GF-D8 (cell line): ENCODE measurements around the gene TMEM63B.
"Not testable (repeated sequence)": the region's sequence is repeated elsewhere in the genome, so short reads cannot be mapped to it uniquely, and the experiment has no call there.

Experiments used
- DNase-seq: peaks from one replicate; lab custom pipeline; 2025; lab: John Stamatoyannopoulos, UW

The TMEM63B gene

GRCh38 chr6:44172731-44173500 lies 45.6 kb downstream of the TMEM63B start:
- DNase-seq: peak; percentile 17

GRCh38 chr6:44176130-44176761 lies 48.9 kb downstream of the TMEM63B start:
- no peak for DNase-seq

GRCh38 chr6:44176762-44177509 lies 49.6 kb downstream of the TMEM63B start:
- DNase-seq: peak; percentile 21

DNA sequence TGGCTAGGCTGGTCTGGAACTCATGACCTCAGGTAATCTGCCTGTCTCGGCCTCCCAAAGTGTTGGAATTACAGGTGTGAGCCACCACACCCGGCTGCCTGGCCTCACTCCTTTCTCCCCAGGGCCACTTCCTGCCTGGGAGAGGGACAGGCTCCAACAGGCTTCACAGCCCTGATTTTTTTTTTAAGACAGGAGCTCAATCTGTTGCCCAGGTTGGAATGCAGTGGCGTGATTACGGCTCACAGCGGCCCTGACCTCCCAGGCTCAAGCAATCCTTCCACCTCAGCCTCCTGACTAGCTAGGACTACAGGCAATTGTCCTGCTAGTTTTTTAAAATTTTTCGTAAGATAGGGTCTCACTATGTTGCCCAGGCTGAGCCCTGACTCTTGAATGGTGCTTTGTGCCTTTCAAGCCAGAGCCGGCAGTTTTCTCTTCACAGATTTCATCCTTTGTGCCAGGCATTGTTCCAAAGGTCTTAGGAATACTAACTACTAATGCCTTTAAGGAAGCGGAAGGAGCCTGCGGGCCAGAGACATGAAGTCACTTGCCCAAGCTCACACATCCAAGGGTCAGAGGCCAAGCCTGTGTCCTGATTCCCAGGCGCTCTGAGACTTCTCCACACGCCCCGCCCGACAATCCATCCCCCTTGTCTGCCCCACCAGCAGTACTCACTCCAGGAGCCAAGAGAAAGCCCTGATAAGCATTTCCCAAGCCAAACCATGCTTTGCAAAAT lies 50.5 kb downstream of the TMEM63B start:
- no peak for DNase-seq

- DNase-seq: no peak
These were observed 51.2 kb downstream of the TMEM63B start for GRCh38 chr6:44178424-44179071.

DNA sequence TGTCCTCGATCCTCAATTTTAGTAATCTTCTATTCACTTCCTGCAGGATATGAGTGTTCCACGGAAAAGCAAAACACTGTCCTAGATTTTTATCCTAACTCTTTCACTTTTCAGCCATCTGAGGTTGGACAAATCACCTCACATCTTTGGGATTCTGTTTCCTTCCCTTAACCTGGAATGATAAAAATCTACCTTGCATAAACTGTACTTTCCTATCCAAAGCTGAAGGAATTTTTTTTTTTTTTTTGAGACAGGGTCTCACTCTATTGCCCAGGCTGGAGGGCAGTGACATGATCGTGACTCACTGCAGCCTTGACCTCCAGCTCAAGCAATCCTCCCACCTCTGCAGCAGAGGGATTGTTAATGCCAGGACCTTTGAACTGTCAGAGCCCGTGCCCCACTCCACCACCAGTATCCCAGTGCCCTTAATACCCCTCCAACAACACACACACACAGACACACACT lies 51.8 kb downstream of the TMEM63B start:
- no peak for DNase-seq

DNA sequence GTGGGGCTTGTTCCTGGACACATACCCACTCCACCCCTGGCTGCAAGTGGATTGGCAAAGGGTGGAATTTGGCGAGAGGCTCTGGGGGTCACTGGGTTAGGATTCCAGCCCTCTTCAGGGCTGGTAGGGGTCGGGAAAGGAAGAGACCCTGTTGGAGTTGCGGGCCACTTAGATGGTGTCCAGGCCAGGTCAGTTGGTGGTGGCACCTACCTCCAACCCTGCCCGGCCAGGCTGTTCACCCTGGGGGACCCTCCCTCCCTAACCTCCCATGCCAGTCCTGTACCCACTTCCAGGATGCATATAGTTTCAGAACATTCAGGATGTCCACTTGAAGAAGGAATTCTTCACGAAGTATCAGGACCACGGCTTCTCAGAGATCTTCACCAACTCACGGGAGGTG lies 52.3 kb downstream of the TMEM63B start:
- DNase-seq: no peak

DNA sequence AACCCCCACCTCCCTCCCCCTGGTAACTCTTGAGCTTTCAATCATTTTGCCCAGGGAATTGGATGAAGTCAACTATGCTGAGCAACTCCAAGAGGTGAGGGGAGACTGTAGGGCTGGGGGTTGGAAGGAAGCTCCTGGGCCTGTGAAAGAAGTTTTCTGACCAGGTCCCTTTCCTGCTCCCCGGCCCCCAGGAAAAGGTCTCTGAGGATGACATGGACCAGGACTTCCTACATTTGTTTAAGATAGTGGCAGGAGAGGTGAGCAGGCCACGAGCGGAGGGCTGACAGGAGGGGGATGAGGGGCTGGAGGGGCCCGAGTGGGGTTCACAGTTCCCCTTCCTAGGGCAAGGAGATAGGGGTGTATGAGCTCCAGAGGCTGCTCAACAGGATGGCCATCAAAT lies 53.1 kb downstream of the TMEM63B start:
- DNase-seq: no peak

- DNase-seq: no peak
These were observed 53.5 kb downstream of the TMEM63B start for GRCh38 chr6:44180886-44181285.

GRCh38 chr6:44181784-44182183 lies 54.4 kb downstream of the TMEM63B start:
- not testable (repeated sequence) for DNase-seq

GRCh38 chr6:44182911-44183390 lies 55.6 kb downstream of the TMEM63B start:
- no peak for DNase-seq

DNA sequence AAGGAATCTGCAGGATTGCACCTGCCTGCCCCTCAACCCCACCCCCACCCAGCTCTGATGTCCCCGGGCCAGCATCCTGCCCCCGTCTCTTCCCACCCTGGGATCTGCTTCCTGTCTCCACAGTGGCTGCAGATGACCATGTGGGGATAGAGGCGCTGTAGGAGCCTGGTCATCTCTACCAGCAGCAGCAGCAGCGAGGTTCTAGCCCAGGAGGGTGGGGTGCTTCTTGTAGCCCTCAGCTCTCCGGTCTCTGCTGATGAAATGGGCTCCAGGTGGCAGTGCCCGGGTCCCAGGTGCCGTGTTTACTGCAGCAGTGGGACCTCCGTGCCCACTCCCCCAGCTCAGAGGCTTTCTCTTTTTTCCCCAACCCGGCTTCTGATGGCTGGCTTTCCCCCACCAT lies 56.4 kb downstream of the TMEM63B start:
- DNase-seq: no peak

- not testable (repeated sequence) for DNase-seq
These were observed 58.0 kb downstream of the TMEM63B start for GRCh38 chr6:44185356-44185755.

- no peak for DNase-seq
These were observed 58.7 kb downstream of the TMEM63B start for GRCh38 chr6:44185953-44186634.

DNA sequence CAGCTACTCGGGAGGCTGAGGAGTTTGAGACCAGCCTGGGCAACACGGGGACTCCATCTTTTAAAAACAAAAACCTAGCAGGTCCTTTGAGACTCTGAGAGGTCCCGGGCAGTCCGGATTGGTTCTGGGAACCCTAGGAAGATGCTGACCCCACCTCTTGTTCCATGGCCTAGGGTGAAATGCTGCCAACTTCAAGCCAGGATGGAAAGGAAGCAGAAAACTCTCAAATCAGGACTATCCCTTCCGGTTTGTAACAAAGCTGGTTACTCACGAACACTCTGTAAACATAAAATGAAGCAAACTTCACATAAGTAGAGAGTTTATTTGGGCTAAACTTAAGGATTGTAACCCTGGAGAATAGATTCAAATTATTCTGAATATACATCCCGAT lies 59.3 kb downstream of the TMEM63B start:
- no peak for DNase-seq

DNA sequence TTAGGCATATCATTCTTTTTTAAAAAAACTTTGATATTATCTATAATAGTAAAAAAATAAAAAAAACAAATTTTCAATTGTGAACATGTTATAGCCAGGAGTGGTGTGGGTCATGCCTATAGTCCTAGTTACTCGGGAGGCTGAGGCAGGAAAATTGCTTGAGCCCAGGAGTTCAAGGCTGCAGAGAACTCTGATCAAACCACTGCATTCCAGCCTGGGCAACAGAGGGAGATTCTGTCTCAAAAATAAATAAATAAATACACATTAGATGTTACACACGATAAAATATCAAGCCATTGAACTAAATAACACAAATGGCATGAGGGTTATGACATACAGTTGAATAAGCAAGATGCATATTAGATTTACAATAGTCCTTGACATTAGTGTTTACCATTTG lies 61.5 kb downstream of the TMEM63B start:
- DNase-seq: no peak

- no peak for DNase-seq
These were observed 61.9 kb downstream of the TMEM63B start for GRCh38 chr6:44189257-44189656.

- no peak for DNase-seq
These were observed 63.4 kb downstream of the TMEM63B start for GRCh38 chr6:44190715-44191114.

DNA sequence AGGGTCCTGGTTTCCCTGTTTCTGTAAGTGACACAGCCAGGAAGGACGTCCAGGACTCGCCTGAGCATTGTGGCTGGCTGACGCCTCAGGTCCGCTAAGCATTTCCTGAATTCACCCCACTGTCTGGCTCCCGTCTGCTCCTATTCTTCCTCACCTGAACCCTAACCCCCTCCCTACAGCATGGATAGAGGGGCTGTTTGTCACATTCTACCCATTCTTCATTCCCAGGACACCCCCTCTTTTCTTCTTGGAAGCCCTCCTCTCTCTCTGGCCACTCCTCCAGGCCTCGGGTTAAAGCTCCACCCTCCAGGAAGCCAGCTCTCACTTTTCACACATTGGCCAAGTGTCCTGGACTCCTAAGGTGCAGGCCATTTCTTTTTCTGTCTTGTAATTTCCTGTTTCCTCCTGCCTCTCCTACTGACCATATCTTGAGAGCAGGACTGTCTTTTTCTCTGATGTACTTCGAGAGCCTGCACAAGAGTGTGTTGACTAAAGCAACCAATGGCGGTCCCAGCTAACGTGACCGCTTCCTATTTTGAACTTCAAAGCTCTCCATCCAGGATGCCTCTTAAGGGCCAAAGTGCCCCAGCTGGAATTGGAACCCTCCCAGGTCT lies 65.2 kb downstream of the TMEM63B start:
- DNase-seq: no peak

- no peak for DNase-seq
These were observed 66.1 kb downstream of the TMEM63B start for GRCh38 chr6:44193307-44193910.
